IMR-90 (cell line): Measurements from ENCODE around the gene CBR4.

Experiments used
- POLR2A ChIP-seq: IDR thresholded peaks from 2 replicates; pipeline ENCODE4 v1.6.1; 2012; ENCODE audit warnings: mild to moderate bottlenecking, low read depth, low read length
- RAD21 ChIP-seq: IDR thresholded peaks from 2 replicates; pipeline ENCODE4 v1.6.1; 2012; ENCODE audit warnings: low read length, improper control_type of control experiment
- RFX5 ChIP-seq: IDR thresholded peaks from 2 replicates; pipeline ENCODE4 v1.8.0; 2012; ENCODE audit warnings: low read depth, mild to moderate bottlenecking, low read length, moderate library complexity
- SMC3 ChIP-seq: fragments of 150-350 bp; IDR thresholded peaks from 2 replicates; pipeline ENCODE4 v1.6.1; 2016; ENCODE audit warnings: low read depth, mild to moderate bottlenecking, antibody characterized with exemption, low read length, moderate library complexity
- TF ChIP-seq, protein P1 (sequence below): conservative IDR thresholded peaks from 2 replicates; pipeline ENCODE4 v1.5.1; 2012; ENCODE audit warnings: mild to moderate bottlenecking, low read depth, low read length, improper control_type of control experiment

DNA sequence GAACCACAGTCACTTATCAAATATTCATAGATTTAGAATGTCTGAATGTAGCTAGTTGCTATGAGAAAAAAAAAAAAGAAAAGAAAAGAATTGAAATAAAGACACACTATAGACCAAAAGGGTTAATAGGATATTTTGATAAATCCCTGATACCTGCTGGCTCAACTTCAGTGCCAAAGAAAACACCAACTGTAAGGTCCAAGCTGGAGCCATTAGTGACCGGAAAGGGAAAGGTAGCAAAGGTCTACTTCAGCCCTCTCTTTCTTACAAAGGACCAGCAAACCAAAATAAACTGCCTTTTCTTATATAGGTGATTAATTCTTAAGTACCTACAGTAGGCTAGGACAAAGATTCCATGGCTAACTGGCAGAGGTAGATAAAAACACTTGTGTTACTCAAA is 9.7 kb downstream of the CBR4 start:
- TF ChIP-seq, protein P1, sequence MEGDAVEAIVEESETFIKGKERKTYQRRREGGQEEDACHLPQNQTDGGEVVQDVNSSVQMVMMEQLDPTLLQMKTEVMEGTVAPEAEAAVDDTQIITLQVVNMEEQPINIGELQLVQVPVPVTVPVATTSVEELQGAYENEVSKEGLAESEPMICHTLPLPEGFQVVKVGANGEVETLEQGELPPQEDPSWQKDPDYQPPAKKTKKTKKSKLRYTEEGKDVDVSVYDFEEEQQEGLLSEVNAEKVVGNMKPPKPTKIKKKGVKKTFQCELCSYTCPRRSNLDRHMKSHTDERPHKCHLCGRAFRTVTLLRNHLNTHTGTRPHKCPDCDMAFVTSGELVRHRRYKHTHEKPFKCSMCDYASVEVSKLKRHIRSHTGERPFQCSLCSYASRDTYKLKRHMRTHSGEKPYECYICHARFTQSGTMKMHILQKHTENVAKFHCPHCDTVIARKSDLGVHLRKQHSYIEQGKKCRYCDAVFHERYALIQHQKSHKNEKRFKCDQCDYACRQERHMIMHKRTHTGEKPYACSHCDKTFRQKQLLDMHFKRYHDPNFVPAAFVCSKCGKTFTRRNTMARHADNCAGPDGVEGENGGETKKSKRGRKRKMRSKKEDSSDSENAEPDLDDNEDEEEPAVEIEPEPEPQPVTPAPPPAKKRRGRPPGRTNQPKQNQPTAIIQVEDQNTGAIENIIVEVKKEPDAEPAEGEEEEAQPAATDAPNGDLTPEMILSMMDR: no peak
- TF ChIP-seq RAD21: no peak
- no peak for TF ChIP-seq RFX5
- no peak for TF ChIP-seq POLR2A
- no peak for TF ChIP-seq SMC3
